Progenitor cell of endocrine pancreas (in vitro differentiated cells): ENCODE results near the gene TMEM190. TPM values are rescaled to one million over a fixed set of nuclear protein-coding genes. Genes with fewer than 3 reads are reported as not detected.
A peak's percentile ranks its signal among the peaks of the same experiment; 100 is the strongest.

Experiments used
- DNase-seq: peaks from one replicate; pipeline ENCODE4 v3.0.0; 2021; ENCODE audit warnings: low spot score; ENCODE audit not compliant: unreplicated experiment
- H3K27ac Mint-ChIP-seq: 2 replicates; pipeline ENCODE4 v1.8.0; 2021; ENCODE audit warnings: mild to moderate bottlenecking, moderate library complexity, mixed read lengths
- H3K27me3 Mint-ChIP-seq: 2 replicates; pipeline ENCODE4 v1.8.0; 2021; ENCODE audit warnings: mixed read lengths
- H3K36me3 Mint-ChIP-seq: 2 replicates; pipeline ENCODE4 v1.8.0; 2022; ENCODE audit warnings: mixed read lengths; ENCODE audit not compliant: insufficient read depth
- H3K4me1 Mint-ChIP-seq: 2 replicates; pipeline ENCODE4 v1.8.0; 2021; ENCODE audit warnings: low read depth, mixed read lengths
- H3K4me3 Mint-ChIP-seq: 2 replicates; pipeline ENCODE4 v1.8.0; 2021; ENCODE audit warnings: low read depth, mild to moderate bottlenecking, moderate library complexity, mixed read lengths
- H3K9me3 Mint-ChIP-seq: 2 replicates; pipeline ENCODE4 v1.8.0; 2021; ENCODE audit warnings: low read depth, mixed read lengths
- total RNA-seq: library from RNA; stranded (reverse); gene quantifications from 2 replicates; pipeline ENCODE4 v1.2.1, GENCODE V29; 2021
- TF ChIP-seq, protein P1 (sequence below): fragments of 200-600 bp; sonication (generic); IDR thresholded peaks from one replicate; pipeline ENCODE4 v1.5.0; 2021; ENCODE audit warnings: antibody characterized with exemption, mild to moderate bottlenecking; ENCODE audit not compliant: unreplicated experiment

TMEM190 gene
- total RNA-seq, 1 donor from 2014 or later, result 2.3 TPM

DNA sequence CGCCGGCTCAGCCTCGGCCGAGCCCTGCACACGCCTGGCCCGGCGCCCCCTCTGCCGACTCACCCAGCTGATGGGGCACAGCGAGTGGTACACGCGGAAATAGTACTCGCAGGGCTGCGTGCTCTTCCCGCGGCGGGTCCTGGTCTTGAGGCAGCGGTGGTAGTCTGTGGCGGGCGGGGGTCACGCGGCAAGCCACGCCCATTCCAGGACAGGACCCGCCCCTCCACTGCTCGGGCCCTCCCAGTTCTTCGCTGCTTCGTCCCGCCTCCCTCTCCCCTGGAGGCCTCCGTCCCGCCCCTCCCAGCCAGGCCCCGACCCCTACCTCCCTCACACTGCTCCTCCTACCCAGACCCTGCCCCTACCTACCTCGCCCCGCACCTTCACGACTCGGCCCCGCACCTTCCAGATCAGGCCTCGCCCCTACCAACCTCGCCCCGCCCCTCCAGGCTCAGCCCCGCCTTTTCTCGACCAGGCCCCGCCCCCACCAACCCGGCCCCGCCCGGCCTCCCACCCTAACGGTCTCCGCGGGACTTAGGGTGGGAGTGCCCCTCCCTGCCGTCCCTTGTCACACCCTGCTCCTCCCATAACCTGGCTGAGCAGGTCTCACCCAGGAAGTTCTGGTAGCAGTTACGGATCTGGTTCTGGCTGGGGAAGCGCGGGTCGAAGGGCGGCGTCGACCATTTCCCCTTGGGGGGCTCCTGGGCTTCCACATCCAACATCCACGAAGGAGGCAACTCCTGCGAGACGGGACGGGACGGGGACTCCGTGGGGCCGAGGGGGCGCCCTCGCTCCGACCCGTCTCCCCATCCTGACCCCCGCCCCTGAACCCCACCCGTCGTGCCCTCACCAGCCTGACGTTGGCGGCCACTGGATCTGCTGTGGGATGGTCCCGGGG lies 22.6 kb upstream of the TMEM190 start:
- Mint-ChIP-seq H3K36me3 (no peaks in the 10 kb centered on the region), H3K27me3 (peaks cover 75% of the 10 kb centered on the region), H3K4me1 (no peaks in the 10 kb centered on the region), H3K27ac (no peak overlapping the region), H3K9me3 (no peaks in the 10 kb centered on the region), H3K4me3 (peak overlapping the region; percentile 42)
- DNase-seq, result no peak
- TF ChIP-seq, protein P1, sequence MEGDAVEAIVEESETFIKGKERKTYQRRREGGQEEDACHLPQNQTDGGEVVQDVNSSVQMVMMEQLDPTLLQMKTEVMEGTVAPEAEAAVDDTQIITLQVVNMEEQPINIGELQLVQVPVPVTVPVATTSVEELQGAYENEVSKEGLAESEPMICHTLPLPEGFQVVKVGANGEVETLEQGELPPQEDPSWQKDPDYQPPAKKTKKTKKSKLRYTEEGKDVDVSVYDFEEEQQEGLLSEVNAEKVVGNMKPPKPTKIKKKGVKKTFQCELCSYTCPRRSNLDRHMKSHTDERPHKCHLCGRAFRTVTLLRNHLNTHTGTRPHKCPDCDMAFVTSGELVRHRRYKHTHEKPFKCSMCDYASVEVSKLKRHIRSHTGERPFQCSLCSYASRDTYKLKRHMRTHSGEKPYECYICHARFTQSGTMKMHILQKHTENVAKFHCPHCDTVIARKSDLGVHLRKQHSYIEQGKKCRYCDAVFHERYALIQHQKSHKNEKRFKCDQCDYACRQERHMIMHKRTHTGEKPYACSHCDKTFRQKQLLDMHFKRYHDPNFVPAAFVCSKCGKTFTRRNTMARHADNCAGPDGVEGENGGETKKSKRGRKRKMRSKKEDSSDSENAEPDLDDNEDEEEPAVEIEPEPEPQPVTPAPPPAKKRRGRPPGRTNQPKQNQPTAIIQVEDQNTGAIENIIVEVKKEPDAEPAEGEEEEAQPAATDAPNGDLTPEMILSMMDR, result no peak

GRCh38 chr19:55354698-55355212 lies 21.9 kb upstream of the TMEM190 start, which contains the start of gene COX6B2:
Gene COX6B2, minus strand, starts transcription at chr19:55354719. Its CDS starts 198 bp downstream, at chr19:55354521.
- H3K9me3 Mint-ChIP-seq, result no peaks in the 10 kb centered on the region
- no peaks in the 10 kb centered on the region for H3K36me3 Mint-ChIP-seq
- H3K4me3 Mint-ChIP-seq, result peak within 1 kb of the TSS; percentile 42
- no peaks in the 10 kb centered on the region for H3K4me1 Mint-ChIP-seq
- H3K27me3 Mint-ChIP-seq, result peaks cover 78% of the 10 kb centered on the region
- no peak within 1 kb of the TSS for H3K27ac Mint-ChIP-seq
- no peak for DNase-seq
- TF ChIP-seq, protein P1, result no peak

DNA sequence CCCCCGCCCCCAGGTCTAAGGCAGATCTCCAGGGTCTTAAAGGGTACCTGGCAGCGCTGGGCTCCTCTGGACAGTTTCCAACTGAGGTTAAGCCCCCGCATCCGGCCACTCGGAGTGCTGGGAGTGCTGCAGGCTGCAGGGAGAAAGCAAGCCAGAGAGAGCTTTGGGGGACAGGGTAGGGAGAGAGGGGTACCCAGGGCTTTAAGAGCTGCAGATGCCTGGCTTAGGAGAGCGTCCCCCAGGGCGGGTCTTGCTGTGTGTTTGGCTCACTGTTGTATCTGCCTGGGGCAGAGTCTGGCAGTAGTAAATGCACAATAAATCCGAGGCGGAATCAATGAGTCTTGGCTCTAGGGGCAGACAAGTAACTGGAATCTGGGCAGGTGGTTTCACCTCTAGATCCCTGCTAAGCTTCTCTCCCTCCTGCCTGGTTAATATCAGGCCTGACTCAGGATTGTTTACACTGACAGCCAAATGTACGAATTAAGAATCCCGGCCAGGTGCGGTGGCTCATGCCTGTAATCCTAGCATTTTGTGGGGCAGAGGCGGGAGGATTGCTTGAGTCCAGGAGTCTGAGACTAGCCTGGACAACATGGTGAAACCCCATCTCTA lies 21.3 kb upstream of the TMEM190 start:
- TF ChIP-seq, protein P1, result no peak
- Mint-ChIP-seq H3K4me1 (no peaks in the 10 kb centered on the region), H3K36me3 (no peaks in the 10 kb centered on the region), H3K9me3 (no peaks in the 10 kb centered on the region), H3K27ac (no peak overlapping the region), H3K4me3 (no peak overlapping the region), H3K27me3 (peaks cover 78% of the 10 kb centered on the region)
- DNase-seq, result no peak

DNA sequence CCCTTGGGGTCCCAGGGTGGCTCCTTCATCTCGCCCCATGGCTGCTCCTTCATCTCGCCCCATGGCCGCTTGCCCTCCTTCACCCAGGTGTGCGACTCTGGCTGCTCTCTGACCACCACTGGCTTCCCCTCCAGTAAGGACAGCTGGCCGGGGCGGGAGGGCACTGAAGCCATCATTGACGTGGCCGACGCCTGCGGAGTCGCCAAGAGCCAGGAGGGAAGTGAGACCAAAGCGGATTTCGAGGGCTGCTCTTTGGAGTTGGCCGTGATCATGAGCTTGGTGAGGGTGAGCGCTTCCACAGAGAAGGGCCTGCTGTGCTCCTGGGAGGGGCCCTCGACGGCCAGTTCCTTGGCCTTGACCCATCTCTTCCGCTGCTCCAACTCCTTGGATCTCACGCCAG lies 18.1 kb upstream of the TMEM190 start:
- H3K27me3 Mint-ChIP-seq, result peaks cover 46% of the 10 kb centered on the region
- no peaks in the 10 kb centered on the region for H3K36me3 Mint-ChIP-seq
- no peak overlapping the region for H3K27ac Mint-ChIP-seq
- no peak for DNase-seq
- H3K4me3 Mint-ChIP-seq, result no peak overlapping the region
- TF ChIP-seq, protein P1, result no peak
- H3K4me1 Mint-ChIP-seq, result no peaks in the 10 kb centered on the region
- no peaks in the 10 kb centered on the region for H3K9me3 Mint-ChIP-seq
